GM12878 (cell line): ENCODE results near the gene ADSS1.

Experiments
- CREB1 ChIP-seq: IDR thresholded peaks from 2 replicates; pipeline ENCODE4 v1.6.1; 2012; ENCODE audit warnings: low read depth, mild to moderate bottlenecking, inconsistent platforms
- CTCF ChIP-seq, 3 experiments: IDR thresholded peaks in 2 of 3; conservative IDR thresholded peaks in 1 of 3; 2 replicates each; pipeline ENCODE4 v1.5.1; 2011; ENCODE audit warnings: low read depth in 3 of 3, low read length in 3 of 3, mild to moderate bottlenecking in 3 of 3, control low read depth in 2 of 3, moderate library complexity in 2 of 3, inconsistent platforms in 1 of 3, mixed read lengths in 1 of 3; ENCODE audit not compliant: control insufficient read depth in 2 of 3, insufficient read depth in 1 of 3; ENCODE audit errors: extremely low read depth in 1 of 3
- E2F4 ChIP-seq: IDR thresholded peaks from 2 replicates; pipeline ENCODE4 v1.6.1; 2012; ENCODE audit warnings: low read depth, low read length, improper control_type of control experiment
- ESRRA ChIP-seq: IDR thresholded peaks from 2 replicates; pipeline ENCODE4 v1.6.1; 2012; ENCODE audit warnings: mild to moderate bottlenecking, low read length, improper control_type of control experiment
- FOXM1 ChIP-seq: IDR thresholded peaks from 2 replicates; pipeline ENCODE4 v1.6.1; 2012; ENCODE audit warnings: low read depth, mild to moderate bottlenecking, inconsistent platforms, low read length, moderate library complexity
- GABPA ChIP-seq: IDR thresholded peaks from 2 replicates; pipeline ENCODE4 v1.6.1; 2014; ENCODE audit warnings: antibody characterized with exemption, low read depth, mild to moderate bottlenecking, inconsistent platforms
- IRF3 ChIP-seq: fragments of 450-650 bp; IDR thresholded peaks from 2 replicates; pipeline ENCODE4 v1.6.1; 2014; ENCODE audit warnings: mild to moderate bottlenecking
- MAX ChIP-seq: IDR thresholded peaks from 2 replicates; pipeline ENCODE4 v1.6.1; 2012; ENCODE audit warnings: low read depth, low read length, improper control_type of control experiment
- POLR2A ChIP-seq: IDR thresholded peaks from 2 replicates; pipeline ENCODE4 v1.6.1; 2011; ENCODE audit warnings: low read depth, mild to moderate bottlenecking, low read length
- SMC3 ChIP-seq: IDR thresholded peaks from 2 replicates; pipeline ENCODE4 v1.6.1; 2011; ENCODE audit warnings: low read length, improper control_type of control experiment, borderline replicate concordance
- ZZZ3 ChIP-seq: IDR thresholded peaks from 2 replicates; pipeline ENCODE4 v1.6.1; 2011; ENCODE audit warnings: low read depth; ENCODE audit not compliant: control insufficient read depth, insufficient read length

- TF ChIP-seq MAX (no peak), ZZZ3 (no peak), POLR2A (no peak; the same call in 1 of the 2 replicates), IRF3 (no peak), GABPA (no peak), CREB1 (no peak), CTCF (IDR thresholded peaks at IDR 0.05 in 2 of 3, conservative IDR thresholded peaks at IDR 0.05 in 1 of 3; ENCODE audit: control insufficient read depth in 2 of 3, extremely low read depth in 1 of 3, insufficient read depth in 1 of 3, low read depth in 3 of 3, low read length in 3 of 3) (no peak), ESRRA (no peak), SMC3 (no peak), E2F4 (no peak), FOXM1 (no peak)
These were observed 50.5 kb downstream of the ADSS1 start for GRCh38 chr14:104774453-104775072.
